OCI-LY3 (cell line): Measurements from ENCODE around the gene FBXL4.

ENCODE experiments used
- CTCF ChIP-seq: fragments of 200-600, 300-600 bp; sonication (generic); IDR thresholded peaks from 2 replicates; pipeline ENCODE4 v1.5.1; 2014; ENCODE audit warnings: antibody characterized with exemption, low read length, low read depth
- EZH2phosphoT487 ChIP-seq: fragments of 200-600 bp; shearing (Covaris generic); IDR thresholded peaks from 2 replicates; pipeline ENCODE4 v1.6.1; 2018; ENCODE audit warnings: antibody characterized with exemption, mixed run types, low read depth

- TF ChIP-seq CTCF (no peak), EZH2phosphoT487 (no peak)
These were observed 3.6 kb downstream of the FBXL4 start for GRCh38 chr6:98944168-98944567.
